HepG2 (cell line): ENCODE results near the gene GHRH. TPM values are rescaled to one million over a fixed set of nuclear protein-coding genes. Genes with fewer than 3 reads are reported as not detected.
A peak's percentile ranks its signal among the peaks of the same experiment; 100 is the strongest.

ENCODE experiments used
- MIER3 ChIP-seq: IDR thresholded peaks from 2 replicates; pipeline ENCODE4 v1.6.1; 2016; ENCODE audit warnings: missing compliant biosample characterization, borderline replicate concordance
- NKX3-1 ChIP-seq: sonication (generic); formaldehyde crosslinking; IDR thresholded peaks from 2 replicates; pipeline ENCODE4 v1.5.0; 2020; ENCODE audit warnings: missing genetic modification reagents
- RBM22 ChIP-seq: fragments of 200-400 bp; formaldehyde crosslinking; optimal IDR thresholded peaks from 2 replicates; pipeline ENCODE3; 2017; ENCODE audit warnings: mild to moderate bottlenecking, low read length, moderate library complexity
- ZBTB40 ChIP-seq, 2 experiments: fragments of 450-650 bp in 1 of 2; sonication (generic) in 1 of 2; formaldehyde crosslinking in 1 of 2; IDR thresholded peaks; 2 replicates each; pipeline versions ENCODE4 v1.6.1 to v1.8.0; 2016 to 2022; ENCODE audit warnings: antibody characterized with exemption in 1 of 2, mild to moderate bottlenecking in 1 of 2, missing genetic modification reagents in 1 of 2
- ZBTB46 ChIP-seq: sonication (generic); formaldehyde crosslinking; IDR thresholded peaks from 2 replicates; pipeline ENCODE4 v1.4.0; 2020; ENCODE audit warnings: mild to moderate bottlenecking, missing genetic modification reagents, borderline replicate concordance
- ZBTB7B ChIP-seq: sonication (generic); formaldehyde crosslinking; IDR thresholded peaks from 2 replicates; pipeline ENCODE4 v1.4.0; 2020; ENCODE audit warnings: missing genetic modification reagents
- ZNF282 ChIP-seq: fragments of 450-650 bp; IDR thresholded peaks from 2 replicates; pipeline ENCODE4 v1.6.1; 2018; ENCODE audit not compliant: partially characterized antibody
- ZNF292 ChIP-seq: sonication (generic); formaldehyde crosslinking; IDR thresholded peaks from 2 replicates; pipeline ENCODE4 v1.8.1; 2022; ENCODE audit warnings: mild to moderate bottlenecking, low read depth, missing genetic modification reagents, borderline replicate concordance
- ZNF326 ChIP-seq: sonication (generic); formaldehyde crosslinking; IDR thresholded peaks from 2 replicates; pipeline ENCODE4 v1.4.0; 2020; ENCODE audit warnings: missing genetic modification reagents, borderline replicate concordance
- ZNF670 ChIP-seq: sonication (generic); formaldehyde crosslinking; IDR thresholded peaks from 2 replicates; pipeline ENCODE4 v1.8.0; 2022; ENCODE audit warnings: mild to moderate bottlenecking, missing genetic modification reagents, borderline replicate concordance
- ZNF782 ChIP-seq: sonication (generic); formaldehyde crosslinking; IDR thresholded peaks from 2 replicates; pipeline ENCODE4 v1.4.0; 2020; ENCODE audit warnings: missing genetic modification reagents, mild to moderate bottlenecking, borderline replicate concordance
- polyA plus RNA-seq, 8 experiments: library from polyadenylated mRNA; depleted of rRNA in 3 of 8; stranded (reverse) in 7 of 8; unstranded in 1 of 8; fragments of >200 nt; fragmentation: Illumina TruSeq in 4 of 8; extraction: Trizol in 4 of 8; gene quantifications; 2 replicates each; pipeline versions ENCODE4 v1.2.1 to v1.2.3, GENCODE V29; 2011 to 2016; ENCODE audit warnings: low read depth in 4 of 8, missing spikeins in 1 of 8, mixed read lengths in 1 of 8; ENCODE audit not compliant: insufficient read depth in 1 of 8
- total RNA-seq, 5 experiments: library from RNA; depleted of rRNA; stranded (reverse); fragments of >200 nt; fragmentation: Illumina TruSeq; extraction: Trizol; gene quantifications; 2 replicates each; pipeline ENCODE4 v1.2.3, GENCODE V29; 2016; ENCODE audit warnings: low read depth in 1 of 5
- TF ChIP-seq, protein P1 (sequence below): sonication (generic); formaldehyde crosslinking; IDR thresholded peaks from 2 replicates; pipeline ENCODE4 v1.4.0; 2020; ENCODE audit warnings: mild to moderate bottlenecking, missing genetic modification reagents, borderline replicate concordance

GHRH gene
- total and polyA plus RNA-seq, 2 of the 13 experiments (the other 11 are each of a cell fraction or from before 2014, with no cell fraction given), result not detected

DNA sequence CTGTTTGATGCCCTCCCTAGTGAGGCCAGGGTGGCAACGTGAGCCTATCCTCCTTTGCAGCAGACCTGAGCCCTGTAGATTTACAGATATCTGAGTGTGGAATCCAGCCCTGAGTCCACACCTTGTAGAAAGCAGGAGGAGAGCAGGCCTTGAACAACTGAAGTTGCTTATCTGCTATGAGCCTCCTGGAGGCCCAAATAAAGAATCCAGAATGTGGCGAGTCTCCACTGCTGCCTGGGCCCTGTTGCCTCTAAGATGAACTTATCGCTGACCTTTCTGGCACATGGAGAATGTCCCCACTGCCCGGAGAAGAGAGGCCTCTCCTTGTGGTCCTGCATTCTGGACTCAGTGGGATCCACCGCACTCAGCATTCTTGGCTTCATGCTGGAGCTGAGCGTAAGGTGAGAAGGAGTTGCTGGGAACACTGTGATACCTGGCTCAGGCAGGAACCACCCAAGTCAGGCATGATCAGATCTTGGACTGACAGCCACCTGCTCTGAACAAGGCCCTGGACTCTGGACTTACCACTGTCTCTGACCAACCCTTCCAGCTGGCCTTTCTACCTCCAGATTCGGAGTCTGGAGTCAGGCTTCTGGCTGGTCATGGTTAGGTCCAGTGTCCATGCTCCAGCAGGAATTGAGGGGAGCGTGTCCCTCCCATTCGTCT, 22.0 kb upstream of the GHRH start (continued):
- TF ChIP-seq ZBTB40 (IDR thresholded peaks at IDR 0.05) (no peak), ZBTB40 (CRISPR knock-in tag; IDR thresholded peaks at IDR 0.05) (peak; percentile 54; the same call in 1 of the 2 replicates), ZNF282 (no peak), ZBTB7B (CRISPR knock-in tag) (peak; percentile 54; the same call in 1 of the 2 replicates), ZBTB46 (CRISPR knock-in tag) (0 out of 2 replicates have a peak, but pooled peaks have one; percentile 40), ZNF782 (CRISPR knock-in tag) (no peak), ZNF670 (CRISPR knock-in tag) (no peak), NKX3-1 (CRISPR knock-in tag) (no peak), MIER3 (CRISPR knock-in tag) (peak; percentile 69), ZNF292 (peak; percentile 58; the same call in 1 of the 2 replicates), ZNF326 (CRISPR knock-in tag) (no peak), RBM22 (no peak)
- TF ChIP-seq, protein P1, sequence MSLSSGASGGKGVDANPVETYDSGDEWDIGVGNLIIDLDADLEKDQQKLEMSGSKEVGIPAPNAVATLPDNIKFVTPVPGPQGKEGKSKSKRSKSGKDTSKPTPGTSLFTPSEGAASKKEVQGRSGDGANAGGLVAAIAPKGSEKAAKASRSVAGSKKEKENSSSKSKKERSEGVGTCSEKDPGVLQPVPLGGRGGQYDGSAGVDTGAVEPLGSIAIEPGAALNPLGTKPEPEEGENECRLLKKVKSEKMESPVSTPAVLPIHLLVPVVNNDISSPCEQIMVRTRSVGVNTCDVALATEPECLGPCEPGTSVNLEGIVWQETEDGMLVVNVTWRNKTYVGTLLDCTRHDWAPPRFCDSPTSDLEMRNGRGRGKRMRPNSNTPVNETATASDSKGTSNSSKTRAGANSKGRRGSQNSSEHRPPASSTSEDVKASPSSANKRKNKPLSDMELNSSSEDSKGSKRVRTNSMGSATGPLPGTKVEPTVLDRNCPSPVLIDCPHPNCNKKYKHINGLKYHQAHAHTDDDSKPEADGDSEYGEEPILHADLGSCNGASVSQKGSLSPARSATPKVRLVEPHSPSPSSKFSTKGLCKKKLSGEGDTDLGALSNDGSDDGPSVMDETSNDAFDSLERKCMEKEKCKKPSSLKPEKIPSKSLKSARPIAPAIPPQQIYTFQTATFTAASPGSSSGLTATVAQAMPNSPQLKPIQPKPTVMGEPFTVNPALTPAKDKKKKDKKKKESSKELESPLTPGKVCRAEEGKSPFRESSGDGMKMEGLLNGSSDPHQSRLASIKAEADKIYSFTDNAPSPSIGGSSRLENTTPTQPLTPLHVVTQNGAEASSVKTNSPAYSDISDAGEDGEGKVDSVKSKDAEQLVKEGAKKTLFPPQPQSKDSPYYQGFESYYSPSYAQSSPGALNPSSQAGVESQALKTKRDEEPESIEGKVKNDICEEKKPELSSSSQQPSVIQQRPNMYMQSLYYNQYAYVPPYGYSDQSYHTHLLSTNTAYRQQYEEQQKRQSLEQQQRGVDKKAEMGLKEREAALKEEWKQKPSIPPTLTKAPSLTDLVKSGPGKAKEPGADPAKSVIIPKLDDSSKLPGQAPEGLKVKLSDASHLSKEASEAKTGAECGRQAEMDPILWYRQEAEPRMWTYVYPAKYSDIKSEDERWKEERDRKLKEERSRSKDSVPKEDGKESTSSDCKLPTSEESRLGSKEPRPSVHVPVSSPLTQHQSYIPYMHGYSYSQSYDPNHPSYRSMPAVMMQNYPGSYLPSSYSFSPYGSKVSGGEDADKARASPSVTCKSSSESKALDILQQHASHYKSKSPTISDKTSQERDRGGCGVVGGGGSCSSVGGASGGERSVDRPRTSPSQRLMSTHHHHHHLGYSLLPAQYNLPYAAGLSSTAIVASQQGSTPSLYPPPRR (CRISPR knock-in tag), result no peak
